Tibial nerve (tissue), 3 donors: ENCODE measurements around the gene OTOF.

Source experiments
- CTCF ChIP-seq, 5 experiments: fragments of 200-600 bp in 3 of 5; fragments of 450-650 bp in 2 of 5; sonication (generic) in 3 of 5; IDR thresholded peaks; one replicate each; pipeline ENCODE4 v1.5.1; 2016 to 2019; ENCODE audit warnings: antibody characterized with exemption in 5 of 5, mild to moderate bottlenecking in 3 of 5, moderate library complexity in 2 of 5
- POLR2A ChIP-seq, 2 donors: fragments of 450-650 bp; IDR thresholded peaks; one replicate each; pipeline ENCODE4 v1.6.1; 2017; ENCODE audit warnings: antibody characterized with exemption in 2 of 2, mild to moderate bottlenecking in 2 of 2, moderate library complexity in 2 of 2

- TF ChIP-seq CTCF (IDR thresholded peaks at IDR 0.05) (no peak), POLR2A (IDR thresholded peaks at IDR 0.05) (no peak)
These were observed 11.1 kb downstream of the OTOF start for GRCh38 chr2:26466662-26467310.
